Inferior parietal cortex (tissue), 1 donor: Measurements from ENCODE around the gene HAGHL.
"Not testable (repeated sequence)": the region's sequence is repeated elsewhere in the genome, so short reads cannot be mapped to it uniquely, and the experiment has no call there.

ENCODE experiments used
- DNase-seq: peaks from one replicate; pipeline ENCODE4 v3.0.0-alpha.2; 2016; ENCODE audit errors: extremely low spot score

The HAGHL gene

DNA sequence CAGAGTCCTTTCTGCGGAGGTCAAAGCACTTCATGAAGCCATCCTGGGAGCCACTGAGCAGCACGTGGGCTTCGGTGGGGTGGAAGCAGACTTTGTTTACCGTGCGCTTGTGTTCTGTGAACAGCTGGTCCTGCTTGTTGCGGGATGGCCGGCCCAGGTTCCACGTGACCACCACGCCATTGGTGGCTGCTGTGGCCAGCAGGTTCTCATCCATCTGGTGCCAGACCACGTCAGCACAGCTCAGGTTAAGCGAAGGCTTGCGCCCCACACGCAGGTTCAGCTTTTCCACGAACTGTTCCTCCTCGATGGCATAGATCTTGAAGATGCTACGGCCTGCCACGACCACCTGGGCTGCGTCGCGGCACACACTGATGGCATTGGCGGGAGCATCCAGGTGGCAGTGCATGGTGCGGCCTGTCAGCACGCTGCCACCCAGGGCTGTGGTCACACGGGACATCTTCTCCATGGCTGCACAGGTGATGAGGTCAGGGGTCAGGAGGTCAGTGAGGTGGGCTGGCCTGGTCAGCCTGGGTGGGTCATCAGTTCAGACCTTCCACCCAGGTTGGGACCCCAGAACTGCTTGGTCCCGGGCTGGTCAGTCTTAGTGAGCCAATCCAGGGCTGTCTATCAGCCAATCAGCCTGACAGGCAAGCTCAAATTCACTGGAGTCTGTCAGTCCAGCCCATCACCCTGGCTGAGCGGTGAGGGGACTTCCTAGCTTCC, 37.6 kb upstream of the HAGHL start:
- DNase-seq = no peak

DNA sequence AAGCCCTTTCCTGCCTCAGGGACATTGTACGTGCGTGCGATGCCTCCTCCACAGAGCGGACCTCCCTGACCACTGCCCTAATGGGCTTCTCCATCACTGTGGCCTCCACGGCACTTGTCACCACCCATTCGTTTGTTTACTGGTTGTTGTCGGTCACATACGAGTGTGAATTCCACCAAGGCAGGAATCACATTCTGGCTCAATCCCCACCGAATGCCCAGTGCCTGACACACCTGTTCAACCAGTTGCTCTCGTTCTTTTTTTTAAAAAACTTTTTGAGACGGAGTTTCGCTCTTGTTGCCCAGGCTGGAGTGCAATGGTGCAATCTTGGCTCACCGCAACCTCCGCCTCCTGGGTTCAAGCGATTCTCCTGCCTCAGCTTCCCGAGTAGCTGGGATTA, 35.7 kb upstream of the HAGHL start:
- not testable (repeated sequence) for DNase-seq

DNA sequence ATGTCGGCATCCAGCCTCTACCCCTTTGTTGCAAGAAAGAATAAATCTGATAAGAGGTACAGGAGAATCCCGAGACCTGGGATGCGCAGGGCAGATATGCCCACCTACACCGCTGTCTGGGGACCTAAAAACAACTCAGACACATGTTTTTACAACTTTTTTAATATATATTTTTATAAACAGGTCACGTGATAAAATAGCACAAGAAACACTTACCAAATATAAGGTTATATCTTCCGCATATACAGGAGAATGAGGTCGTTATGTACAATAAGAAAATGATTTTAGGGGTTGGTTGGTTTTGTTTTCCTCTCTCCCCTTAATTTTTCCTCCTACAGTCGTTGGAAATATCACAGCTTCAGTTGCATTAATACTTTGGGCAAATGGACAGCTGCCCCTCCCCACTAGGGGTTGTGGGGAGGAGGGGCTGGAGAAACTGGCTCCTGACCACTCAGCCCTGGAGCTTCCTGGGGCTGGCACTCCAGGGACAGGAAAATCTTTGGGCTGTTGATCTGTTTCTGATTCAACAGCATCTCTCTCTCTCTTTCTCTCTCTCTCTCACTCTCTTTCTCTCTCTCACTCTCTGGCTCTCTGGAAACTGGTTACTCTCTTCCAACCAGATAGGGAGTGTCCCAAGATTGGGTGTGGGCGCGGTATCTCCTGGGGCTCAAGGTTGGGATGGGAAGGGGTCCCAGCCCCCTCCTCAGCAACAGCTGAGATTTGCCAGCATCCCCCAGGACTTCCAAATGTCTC, 34.4 kb upstream of the HAGHL start:
- DNase-seq = no peak

DNA sequence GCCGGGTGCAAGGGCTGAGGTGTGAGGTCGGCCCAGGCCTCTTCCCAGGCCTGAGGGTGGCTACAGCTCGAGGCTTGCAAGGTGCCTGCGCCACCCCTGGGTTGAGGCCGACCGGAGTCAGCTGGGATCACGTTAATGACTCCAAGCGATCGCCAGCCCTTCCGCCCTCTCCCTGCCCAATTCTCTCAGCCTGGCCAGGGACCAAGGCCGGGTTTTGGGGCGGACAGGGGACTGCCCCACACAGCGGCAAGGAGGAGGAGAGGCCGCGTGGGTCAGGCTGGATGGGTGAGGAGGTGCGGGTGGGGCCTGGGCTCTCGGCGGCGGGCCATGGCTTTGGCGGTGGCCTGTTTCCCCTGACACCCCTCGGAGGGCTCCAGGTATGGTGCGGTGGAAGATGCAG, 33.5 kb upstream of the HAGHL start:
- no peak for DNase-seq

DNA sequence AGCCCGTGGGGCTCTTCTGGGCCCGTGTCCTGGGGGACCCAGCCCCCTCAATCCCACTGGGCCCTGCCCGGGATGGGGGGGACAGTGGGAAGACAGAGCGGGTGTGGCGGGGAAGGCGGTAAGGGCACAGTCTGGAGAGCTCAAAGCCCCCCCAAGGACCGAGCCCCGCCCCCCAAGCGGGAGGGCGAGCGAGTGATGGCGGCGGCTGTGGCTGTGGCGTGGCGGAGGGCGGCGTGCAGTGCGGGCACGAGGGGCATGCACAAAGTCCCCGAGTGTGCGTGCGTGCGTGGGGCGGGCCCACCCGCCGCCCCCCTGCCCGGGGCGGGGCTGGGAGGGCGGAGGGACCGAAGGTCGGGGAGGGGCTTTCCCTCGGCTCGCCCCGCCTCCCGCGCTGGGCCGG, 33.1 kb upstream of the HAGHL start:
- no peak for DNase-seq

DNA sequence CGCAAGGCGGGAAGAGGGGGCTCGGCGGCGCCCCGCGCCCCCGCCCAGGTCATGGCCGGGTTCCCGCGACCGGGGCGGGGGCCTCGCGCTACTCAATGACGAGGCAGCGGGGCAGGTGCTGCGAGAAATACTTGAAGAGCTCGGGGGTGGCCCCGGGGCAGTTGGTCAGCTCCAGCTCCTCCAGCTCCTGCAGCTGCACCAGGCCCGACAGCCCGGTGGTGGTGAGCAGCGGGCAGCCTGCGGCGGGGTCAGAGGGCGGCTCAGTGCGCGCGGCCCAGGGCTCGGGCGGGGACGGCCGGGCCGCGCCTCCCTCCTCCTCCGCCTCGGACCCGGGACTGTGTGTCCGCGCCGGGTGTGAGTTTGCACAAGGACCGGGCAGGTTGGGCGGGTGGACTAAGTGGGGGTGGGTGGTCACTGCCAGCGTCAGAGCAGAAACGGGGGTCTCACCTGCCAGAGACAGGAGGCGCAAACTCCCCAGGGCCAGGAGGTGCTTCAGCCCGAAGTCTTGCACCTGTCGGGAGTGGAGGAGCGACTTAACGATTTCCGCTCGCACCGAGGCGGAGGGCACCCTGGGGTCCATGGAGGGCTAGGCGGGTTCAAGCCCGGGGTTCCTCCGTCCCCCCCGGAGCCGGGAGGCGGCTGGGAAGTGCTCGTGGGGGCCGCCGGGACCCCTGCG, 32.6 kb upstream of the HAGHL start:
- no peak for DNase-seq

DNA sequence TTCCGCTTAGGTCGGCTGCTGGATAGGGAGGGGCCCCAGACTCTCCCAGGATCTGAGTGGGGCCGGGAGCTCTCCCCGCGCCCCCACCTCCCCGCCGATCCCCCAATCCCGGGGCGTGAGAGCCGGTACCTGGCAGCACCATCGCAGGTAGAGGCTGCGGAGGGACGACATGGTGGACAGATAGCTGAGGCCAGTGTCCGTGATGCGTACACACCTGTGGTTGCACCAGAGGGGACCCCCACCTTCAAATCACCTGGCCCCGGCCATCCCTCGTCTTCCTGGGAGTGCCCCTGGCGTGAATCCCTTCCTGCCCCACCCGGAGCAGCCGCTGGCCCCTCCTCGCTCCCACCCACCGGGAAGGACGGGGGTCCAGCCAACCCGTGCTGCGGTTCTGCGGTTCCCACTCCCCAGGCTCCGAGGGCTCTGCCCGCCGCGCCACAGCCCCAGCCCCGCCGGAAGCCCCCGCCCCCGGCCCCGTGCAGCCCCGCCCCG, 32.0 kb upstream of the HAGHL start:
- no peak for DNase-seq

DNA sequence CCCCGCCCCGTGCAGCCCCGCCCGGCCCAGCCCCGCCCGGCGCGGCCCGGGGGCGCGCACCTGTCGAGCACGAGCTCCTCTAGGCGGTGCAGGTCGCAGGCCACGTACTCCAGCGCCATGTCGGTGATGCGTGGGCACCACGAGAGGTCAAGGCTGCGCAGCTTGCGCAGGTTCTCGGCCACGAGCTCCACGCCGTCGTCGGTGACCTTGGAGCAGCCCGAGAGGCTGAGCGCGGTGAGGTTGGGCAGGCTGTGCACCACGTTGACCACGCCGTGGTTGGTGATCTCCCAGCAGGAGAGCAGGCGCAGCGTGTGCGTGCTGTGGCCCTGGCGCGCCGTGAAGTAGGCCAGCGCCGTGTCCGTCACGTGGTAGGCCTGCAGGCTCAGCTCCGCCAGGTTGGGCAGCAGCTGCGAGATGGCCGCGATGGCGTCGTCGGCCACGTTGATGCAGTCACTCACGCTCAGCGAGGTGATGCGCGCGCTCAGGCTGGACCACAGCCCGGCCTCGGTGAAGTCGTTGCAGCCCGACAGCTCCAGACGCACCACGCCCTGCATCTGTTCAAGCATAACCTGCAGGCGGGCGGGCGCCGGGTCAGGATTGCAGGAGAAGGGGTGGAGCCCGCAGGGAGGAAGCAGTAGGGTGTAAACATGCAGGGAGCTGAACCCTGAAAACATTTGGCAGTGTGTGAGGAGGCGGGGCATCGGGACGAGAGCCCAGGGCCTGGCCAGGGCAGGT, 31.4 kb upstream of the HAGHL start:
- no peak for DNase-seq

DNA sequence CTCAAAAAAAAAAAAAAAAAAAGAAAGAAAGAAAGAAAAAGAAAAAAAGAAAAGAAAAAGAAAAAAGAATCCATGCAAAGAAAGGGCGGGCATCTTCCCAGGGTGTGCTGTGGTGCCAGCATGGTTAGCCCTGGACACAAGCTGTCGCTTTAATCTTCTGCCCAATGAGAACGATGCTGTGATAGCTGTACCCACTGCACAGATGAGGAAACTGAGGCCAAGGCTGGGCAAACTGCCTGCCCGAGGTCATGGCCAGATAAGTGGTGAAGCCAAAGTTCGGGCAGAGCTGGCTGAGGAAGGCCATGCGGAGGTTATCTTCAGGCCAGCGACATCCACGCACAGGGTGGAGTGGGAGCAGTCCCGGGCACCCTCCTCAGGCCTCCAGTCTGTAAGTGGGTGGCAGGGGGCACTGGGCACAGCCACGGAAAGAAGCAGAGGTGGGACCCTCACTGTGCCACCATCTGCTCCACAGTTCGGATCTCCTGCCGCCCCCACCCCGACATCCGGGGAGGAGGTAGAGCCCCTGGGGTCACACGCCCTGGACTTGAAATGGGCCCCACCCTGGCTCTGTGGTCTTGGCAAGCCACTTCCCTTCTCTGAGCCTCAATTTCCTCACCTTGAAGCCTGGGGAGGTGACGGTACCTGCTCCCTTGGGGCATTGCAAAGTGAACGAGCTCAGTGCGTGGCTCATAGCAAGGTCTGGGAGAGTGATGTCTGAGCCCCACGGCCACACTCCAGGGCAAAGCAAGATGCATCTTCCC, 27.8 kb upstream of the HAGHL start:
- no peak for DNase-seq

DNA sequence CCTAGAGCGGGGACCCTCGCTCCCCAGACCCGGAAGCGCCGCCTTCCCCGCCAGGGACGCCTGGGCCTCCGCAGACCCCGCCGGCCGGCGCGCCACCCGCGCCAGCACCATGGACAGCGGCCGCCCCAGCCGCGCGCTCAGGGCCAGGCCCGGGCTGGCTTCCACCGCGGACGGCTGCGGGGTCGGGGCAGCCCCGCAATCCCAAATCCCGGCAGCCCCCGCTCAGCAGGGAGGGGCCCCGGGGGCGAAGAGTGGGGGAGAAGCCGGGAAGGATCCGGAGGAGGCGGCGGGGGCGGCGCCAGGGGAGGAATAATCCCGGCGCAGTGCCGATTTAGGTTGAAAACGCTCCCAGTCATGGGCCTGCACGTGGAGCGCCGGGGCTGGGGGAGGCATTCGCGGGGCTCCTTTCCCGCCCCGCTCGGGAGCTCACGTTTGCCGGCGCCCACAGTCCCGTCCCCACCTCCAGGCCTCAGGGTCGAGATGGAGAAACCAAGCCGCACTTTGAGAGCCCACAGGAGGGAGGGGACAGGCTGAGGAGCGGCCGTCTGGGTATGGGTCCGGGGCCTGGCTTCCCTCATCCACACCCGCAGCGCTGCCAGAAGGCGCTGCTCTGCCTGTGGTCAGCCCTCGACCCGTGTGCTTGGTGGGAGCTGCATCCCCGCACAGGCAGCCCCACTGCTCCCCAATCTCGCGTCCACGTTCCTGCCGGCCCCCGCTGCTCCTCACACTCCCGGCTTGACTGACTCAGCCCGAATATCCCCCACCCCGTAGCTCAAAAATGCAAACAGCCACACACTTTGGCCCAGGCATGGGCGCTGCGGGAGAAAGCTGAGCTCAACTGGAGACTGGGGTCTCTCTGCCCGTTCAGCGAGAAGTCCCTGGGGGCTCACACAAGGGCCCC, 26.0 kb upstream of the HAGHL start:
- DNase-seq = no peak

DNA sequence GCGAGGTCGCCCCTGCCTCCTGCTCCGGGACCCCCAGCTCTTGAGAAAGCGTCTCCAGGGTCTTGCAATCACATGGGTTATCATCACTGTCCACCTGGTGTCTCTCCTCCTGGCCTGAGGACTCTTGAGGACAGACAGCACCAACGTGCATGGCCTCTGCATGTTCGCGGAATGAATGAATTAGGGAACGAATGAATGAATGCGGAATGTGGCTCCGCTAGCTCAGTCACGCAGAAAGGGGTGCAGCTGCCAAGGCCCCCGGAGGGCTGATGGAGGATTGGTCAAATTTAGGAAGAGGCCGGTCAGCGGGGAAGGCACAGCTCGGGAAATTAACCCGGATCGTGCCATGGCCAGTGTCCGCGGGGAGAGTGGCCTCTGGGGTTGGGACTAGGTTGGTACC, 24.6 kb upstream of the HAGHL start:
- no peak for DNase-seq

DNA sequence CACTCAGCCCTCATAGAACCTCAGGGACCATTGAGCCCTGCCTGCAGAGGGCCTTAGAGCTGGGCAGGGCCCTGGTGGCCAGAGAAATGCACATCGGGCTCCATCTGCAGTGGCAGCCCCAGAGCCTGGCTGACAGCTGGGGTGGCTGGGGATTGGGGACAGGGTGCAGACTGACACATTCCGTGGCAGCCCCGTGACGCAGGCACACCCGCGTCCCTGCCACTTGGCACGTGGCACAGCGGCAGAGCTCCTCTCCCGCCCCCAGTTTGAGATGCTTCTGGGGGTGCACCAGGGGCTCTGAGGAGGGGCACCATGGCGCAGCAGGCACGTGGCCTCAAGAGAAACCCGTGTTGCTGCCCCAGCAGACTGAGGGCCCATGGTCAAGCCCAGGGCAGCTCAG, 23.5 kb upstream of the HAGHL start:
- DNase-seq = no peak

DNA sequence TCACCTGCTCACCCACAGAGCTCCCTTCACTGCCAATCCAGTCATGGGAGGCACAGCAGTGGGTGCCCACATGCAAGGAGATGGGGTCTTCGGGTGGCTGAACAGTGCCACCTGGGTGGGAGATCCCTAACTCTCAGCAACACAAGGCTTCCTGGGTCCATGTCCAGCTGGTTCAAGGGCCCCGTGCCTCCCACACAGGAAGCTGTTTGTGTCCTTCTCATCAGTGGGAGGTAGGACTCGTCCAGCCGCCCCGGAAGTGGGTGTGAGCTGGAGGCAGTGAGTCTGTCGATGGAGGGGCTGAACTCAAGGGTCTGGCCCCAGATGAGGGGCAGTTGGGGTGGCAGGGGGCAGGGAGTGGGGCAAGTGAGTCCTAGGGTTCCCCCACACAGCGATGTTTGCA, 22.9 kb upstream of the HAGHL start:
- no peak for DNase-seq

DNA sequence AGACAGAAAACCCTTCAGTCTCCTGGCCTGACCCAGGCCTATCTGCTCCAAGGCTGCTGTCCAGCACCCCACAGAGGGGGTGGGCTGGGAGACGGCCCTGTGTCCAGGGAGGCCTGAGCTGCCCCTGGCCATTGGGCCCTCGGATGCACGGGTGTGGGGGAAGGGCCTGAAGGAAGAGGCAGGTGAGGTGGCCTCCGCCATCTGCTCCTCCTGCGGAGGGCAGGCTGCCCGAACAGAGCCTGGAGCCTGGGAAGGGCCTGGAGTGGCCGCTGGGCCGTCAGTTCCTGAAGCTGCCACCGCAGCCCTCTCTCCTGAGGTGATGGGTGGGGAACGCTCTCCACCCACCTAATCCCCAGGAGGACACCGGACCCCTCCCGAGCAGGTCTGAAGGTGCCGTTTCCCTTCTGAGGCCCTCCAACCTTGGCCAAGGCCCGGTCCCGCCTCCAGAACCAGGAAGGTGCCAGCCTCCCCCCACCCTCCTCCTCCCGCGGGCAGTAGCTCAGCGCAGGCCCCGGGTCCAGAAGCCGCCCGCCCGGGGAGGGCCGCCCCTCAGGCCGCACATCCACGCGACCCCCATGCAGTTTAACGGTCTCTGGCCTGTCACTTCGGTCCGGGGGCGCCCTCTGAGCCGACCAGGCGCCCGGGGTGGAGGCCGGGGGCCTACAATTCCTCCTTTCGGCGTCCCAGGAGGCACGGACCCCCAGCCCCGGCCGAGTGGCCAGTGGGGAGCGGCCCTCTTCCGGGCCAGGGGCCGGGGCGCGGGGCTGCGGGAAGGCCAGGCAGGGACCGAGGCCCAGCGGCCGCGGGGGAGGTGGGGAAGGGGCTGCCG, 22.1 kb upstream of the HAGHL start:
- DNase-seq = no peak

DNA sequence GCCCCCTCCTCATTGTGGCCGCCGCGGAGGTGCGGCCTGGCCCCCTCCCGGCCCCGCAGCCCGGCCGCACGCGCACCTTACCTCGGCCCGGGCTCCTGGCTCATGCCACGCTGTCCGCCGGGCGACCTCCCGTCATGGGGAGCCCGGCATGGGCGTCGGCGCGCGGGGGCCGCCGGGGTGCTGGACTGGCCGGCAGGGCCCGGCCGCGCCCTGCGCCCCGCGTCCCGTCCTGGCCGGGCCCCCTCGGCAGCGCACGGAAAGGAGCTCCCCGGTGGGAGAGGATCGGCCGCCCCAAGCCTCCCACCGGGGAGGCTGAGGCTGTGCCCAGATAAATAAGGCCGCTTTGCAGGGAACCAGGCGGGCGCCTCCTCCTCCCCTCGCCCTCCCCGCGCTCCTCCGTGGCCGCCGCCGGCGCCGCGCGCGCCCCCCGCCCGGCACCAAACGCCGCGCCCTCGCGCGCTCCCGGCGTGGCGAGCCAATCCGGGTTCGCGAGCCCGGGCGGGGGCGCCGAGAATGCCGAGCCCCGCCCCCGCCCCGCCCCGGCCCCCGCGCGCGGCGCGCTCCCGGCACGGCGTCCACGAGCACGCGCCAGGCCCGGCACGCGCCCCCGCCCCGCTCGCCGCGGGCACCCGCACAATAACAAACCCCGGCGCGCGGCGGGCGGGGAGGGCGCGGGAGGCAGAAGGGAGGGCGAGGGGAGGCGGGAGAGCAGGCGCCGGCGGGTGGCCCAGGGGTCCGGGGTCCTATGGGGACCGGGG, 21.3 kb upstream of the HAGHL start, which contains the start of gene FBXL16:
Gene FBXL16 (minus strand): TSS at position 371 of the 758 bp plus-strand sequence. CDS start 8,396 bp downstream, outside the sequence.
- no peak for DNase-seq

DNA sequence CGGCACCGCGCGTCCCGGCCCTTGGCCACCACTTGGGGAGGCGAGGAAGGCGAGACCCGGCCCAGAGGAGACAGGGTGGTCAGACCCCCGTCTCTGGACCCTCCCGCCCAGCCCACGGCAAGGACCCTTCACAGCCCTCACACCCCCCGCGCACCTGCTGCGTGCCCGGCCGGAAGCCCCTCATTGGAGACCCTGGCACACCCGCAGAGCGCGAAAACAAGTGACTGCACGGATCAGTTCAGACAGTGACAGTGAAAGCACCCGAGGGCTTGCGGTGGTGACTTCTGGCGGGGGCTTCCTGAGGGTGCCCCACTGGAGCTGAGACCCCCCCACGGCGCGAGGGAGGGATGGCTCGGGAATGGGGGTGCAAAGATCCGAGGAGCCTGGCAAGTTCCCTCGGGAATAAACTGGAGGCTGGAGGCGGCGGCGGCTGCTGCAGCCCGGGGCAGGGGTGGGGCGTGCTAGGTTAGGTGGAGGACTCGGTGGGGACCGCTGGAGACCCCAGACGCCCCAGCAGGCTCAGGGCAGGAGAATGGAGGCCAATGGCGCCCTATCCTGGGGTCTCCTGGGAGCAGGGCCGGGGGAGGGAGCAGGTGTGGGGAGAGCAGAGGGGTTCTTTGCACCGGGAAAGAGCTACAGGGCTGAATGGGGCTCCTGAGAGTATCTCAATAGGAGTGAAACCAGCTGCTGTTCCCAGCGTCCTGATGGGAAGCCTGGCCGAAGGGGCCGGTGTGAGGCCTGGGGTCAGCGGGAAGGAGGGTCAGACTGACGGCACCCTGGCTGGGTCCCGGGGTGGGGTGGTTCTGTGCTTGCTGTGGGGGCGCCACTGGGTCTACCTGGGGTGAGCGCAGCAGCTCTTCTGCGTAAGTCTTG, 20.5 kb upstream of the HAGHL start:
- DNase-seq = no peak

DNA sequence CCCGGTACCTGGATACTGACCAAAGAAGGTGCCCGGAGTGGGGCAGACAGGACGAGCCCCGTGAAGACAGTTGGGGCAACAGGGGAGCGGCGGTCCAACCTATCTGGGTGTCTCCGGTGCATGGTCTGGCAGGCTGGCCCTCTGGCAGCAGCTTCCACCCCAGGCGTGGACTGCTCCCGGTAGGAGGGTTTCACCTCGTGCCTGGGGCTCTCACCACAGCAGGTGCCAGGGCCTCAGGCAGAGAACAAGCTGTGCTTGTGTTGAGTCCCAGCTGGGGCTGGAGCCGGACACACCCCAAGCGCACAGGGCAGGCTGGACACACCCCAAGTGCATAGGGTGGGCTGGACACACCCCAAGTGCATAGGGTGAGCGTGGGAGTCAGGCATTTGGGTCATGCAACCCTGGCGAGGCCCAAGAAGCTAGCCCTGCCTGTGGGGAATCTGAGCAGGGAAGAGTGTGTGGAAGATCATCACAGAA, 19.8 kb upstream of the HAGHL start:
- DNase-seq = no peak
